Pancreas (tissue), 10 donors: ENCODE data around the gene PRSS37. TPM values are rescaled to one million over a fixed set of nuclear protein-coding genes. Genes with fewer than 3 reads are reported as not detected.
"Not testable (repeated sequence)": the region's sequence is repeated elsewhere in the genome, so short reads cannot be mapped to it uniquely, and the experiment has no call there.

Experiments used
- ATAC-seq, 4 donors: fragments of 200-7000 bp; cut with Tn5 transposase; one replicate each; pipeline versions ENCODE4 v1.8.0 to v1.9.1; 2020; ENCODE audit warnings: mild to moderate bottlenecking in 4 of 4, moderate library complexity in 4 of 4
- DNase-seq, 6 donors: peaks; one replicate each; pipeline ENCODE4 v3.0.0-alpha.2; 2020
- FAIRE-seq: peaks from 2 replicates; lab custom pipeline; 2012; peaks lifted over from hg19 to GRCh38; lab: Jason Lieb, UNC
- H3K27ac ChIP-seq, 4 donors: fragments of 200-600 bp; sonication (generic); 1 replicate in 3 of 4; 2 replicates in 1 of 4; pipeline versions ENCODE4 v1.5.0 to v1.8.0; 2020
- H3K27me3 ChIP-seq, 4 donors: fragments of 200-600 bp; one replicate each; pipeline ENCODE4 v1.8.0; 2021
- H3K36me3 ChIP-seq, 3 donors: fragments of 200-600 bp; sonication (generic) in 1 of 3; one replicate each; pipeline versions ENCODE4 v1.5.0 to v1.8.0; 2020 to 2021
- H3K4me1 ChIP-seq, 3 donors: fragments of 200-600 bp; one replicate each; pipeline ENCODE4 v1.8.0; 2021
- H3K4me3 ChIP-seq, 4 donors: fragments of 200-600 bp; sonication (generic) in 2 of 4; one replicate each; pipeline versions ENCODE4 v1.5.0 to v1.8.0; 2020 to 2021
- H3K9me3 ChIP-seq, 4 donors: fragments of 200-600 bp; one replicate each; pipeline ENCODE4 v1.8.0; 2021
- WGBS, 2 donors: extraction: QIAGEN DNeasy Blood & Tissue Kit; methylation state at CpG; one replicate each; pipeline ENCODE4 v1.1.7; 2013; 5-methylcytosine and 5-hydroxymethylcytosine counted together
- intact Hi-C, 3 donors: fragments of 100-400 bp; cut with DNase I; formaldehyde crosslinking; loops; one replicate each; pipeline versions ENCODE4 v1.11.1 to v1.14.2; 2022
- polyA plus RNA-seq, 2 donors: library from polyadenylated mRNA; stranded (reverse); fragments of 200-250 nt; gene quantifications; one replicate each; pipeline ENCODE4 v1.2.3, GENCODE V29; 2013
- total RNA-seq, 6 donors: library from RNA; stranded (reverse); fragmentation: NEBNext Ultra II Directional in 4 of 6; extraction: Animal tissue kit (Norgen Biotek cat#: 25700) in 4 of 6; gene quantifications; one replicate each; pipeline versions ENCODE4 v1.2.1 to v1.2.4, GENCODE V29; 2021 to 2023
- TF ChIP-seq, protein P1 (sequence below), 4 donors: fragments of 200-600 bp; sonication (generic) in 3 of 4; IDR thresholded peaks; one replicate each; pipeline versions ENCODE4 v1.5.0 to v1.8.0; 2021; ENCODE audit warnings: antibody characterized with exemption in 4 of 4
- donor health status: healthy with polysubstance abuse.
- donor health status: DM: no; HTN: no; CAD: no; lungs with moderate emphysema.
- donor health status: DM: no; HTN: no; CAD: no.
- donor health status: control.
- donor health status: control.
- donor health status: Bipolar disorder and iron deficiency.
- donor health status: DM: yes; HTN: yes; CAD: no.
- donor health status: DM: no; HTN: no; CAD: no.
- donor health status: DM: no; HTN: no; CAD: no.
- donor health status: DM: yes; HTN: yes; CAD: no.

PRSS37 gene
- total and polyA plus RNA-seq, 8 donors: not detected

DNA sequence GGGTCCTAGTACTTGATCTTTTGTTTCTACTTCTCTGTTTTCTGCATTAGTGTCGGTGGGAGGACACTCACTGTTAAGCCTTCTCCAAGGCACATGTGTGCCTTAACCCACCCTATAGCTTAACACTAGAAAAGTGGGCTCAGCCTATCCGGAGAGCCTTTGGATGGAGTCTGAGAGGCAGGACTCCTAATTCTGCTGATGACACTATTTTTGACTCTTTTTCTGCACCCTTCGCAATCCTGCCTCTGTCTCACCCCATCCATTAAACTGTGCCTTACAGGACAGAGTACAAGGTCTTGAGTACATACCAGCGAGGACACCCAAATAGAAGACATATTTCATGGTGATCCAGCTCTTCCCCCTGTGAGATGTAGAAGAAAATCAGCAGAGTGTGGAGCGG is 577 bp downstream of the PRSS37 start:
- FAIRE-seq (no peak), DNase-seq (no peak), ATAC-seq (no peak)
- no peak overlapping the region for H3K4me3 ChIP-seq
- WGBS, 2 donors: 95 to 98% methylated on average over 5 of the region's 5 CpGs
- TF ChIP-seq, protein P1, sequence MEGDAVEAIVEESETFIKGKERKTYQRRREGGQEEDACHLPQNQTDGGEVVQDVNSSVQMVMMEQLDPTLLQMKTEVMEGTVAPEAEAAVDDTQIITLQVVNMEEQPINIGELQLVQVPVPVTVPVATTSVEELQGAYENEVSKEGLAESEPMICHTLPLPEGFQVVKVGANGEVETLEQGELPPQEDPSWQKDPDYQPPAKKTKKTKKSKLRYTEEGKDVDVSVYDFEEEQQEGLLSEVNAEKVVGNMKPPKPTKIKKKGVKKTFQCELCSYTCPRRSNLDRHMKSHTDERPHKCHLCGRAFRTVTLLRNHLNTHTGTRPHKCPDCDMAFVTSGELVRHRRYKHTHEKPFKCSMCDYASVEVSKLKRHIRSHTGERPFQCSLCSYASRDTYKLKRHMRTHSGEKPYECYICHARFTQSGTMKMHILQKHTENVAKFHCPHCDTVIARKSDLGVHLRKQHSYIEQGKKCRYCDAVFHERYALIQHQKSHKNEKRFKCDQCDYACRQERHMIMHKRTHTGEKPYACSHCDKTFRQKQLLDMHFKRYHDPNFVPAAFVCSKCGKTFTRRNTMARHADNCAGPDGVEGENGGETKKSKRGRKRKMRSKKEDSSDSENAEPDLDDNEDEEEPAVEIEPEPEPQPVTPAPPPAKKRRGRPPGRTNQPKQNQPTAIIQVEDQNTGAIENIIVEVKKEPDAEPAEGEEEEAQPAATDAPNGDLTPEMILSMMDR (IDR thresholded peaks at IDR 0.05): no peak
- intact Hi-C loops: no loop called here
- no peaks in the 10 kb centered on the region for H3K36me3 ChIP-seq
- peaks cover 18 to 38% (median 25%) of the 10 kb centered on the region in 3 donors for H3K4me1 ChIP-seq
- H3K27ac ChIP-seq: peak overlapping the region in 1 of 4 donors; percentile 79
- H3K9me3 ChIP-seq: no peaks in the 10 kb centered on the region
- H3K27me3 ChIP-seq: no peaks in the 10 kb centered on the region

DNA sequence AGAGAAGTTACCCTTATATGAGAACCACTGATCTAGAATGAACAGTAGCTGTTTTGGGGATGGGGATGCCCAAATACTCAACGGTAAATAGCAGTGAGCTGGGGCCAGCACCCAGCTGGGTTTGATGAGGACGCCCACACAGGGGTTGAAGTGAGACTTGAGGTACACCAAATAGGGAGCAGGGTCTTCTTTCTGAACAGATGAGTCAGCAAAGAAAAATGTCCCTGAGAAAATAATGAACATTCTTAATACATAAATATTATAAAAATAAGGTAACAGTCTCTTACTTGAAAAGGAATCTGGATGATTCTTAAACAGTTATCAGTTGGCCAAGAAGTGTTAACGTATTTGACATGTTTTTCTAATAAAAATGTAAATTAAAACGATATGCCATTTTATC is 2.0 kb downstream of the PRSS37 start:
- no peaks in the 10 kb centered on the region for H3K36me3 ChIP-seq
- no peaks in the 10 kb centered on the region for H3K27me3 ChIP-seq
- TF ChIP-seq, protein P1 (IDR thresholded peaks at IDR 0.05): no peak
- no peak for DNase-seq
- ATAC-seq: no peak
- no peak for FAIRE-seq
- H3K4me1 ChIP-seq: peaks cover 14 to 28% (median 25%) of the 10 kb centered on the region in 3 donors
- WGBS, 2 donors: 83 to 85% methylated on average over 4 of the region's 4 CpGs
- intact Hi-C loops: no loop called here
- H3K9me3 ChIP-seq: no peaks in the 10 kb centered on the region
- H3K4me3 ChIP-seq: no peak overlapping the region
- no peak overlapping the region for H3K27ac ChIP-seq

DNA sequence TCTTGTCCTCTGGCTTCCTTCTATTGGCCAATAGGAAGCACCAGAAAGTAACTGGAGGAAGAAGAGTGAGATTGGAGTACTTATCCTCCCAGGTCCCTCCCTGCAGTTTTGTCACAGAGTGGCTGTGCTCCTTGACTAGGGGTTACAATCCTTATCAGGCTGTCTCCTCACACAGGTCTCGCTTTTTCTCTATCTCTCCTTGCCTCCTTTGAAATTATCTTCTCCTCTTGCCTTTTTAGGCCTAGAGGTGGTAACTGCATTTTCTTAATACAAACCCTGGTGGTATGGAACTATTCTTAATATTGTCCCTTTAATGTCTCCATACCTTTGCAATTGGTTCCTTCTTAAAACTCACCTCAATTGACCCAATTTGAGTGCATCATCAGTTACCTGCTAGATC is 2.7 kb downstream of the PRSS37 start:
- ATAC-seq (no peak), DNase-seq (no peak), FAIRE-seq (no peak)
- 96 to 100% methylated on average over 1 of the region's 1 CpG for WGBS, 2 donors
- intact Hi-C loops: no loop called here
- TF ChIP-seq, protein P1 (IDR thresholded peaks at IDR 0.05): no peak
- no peak overlapping the region for H3K27ac ChIP-seq
- H3K4me1 ChIP-seq: peaks cover 14 to 21% (median 20%) of the 10 kb centered on the region in 3 donors
- no peaks in the 10 kb centered on the region for H3K36me3 ChIP-seq
- no peak overlapping the region for H3K4me3 ChIP-seq
- H3K27me3 ChIP-seq: no peaks in the 10 kb centered on the region
- no peaks in the 10 kb centered on the region for H3K9me3 ChIP-seq

DNA sequence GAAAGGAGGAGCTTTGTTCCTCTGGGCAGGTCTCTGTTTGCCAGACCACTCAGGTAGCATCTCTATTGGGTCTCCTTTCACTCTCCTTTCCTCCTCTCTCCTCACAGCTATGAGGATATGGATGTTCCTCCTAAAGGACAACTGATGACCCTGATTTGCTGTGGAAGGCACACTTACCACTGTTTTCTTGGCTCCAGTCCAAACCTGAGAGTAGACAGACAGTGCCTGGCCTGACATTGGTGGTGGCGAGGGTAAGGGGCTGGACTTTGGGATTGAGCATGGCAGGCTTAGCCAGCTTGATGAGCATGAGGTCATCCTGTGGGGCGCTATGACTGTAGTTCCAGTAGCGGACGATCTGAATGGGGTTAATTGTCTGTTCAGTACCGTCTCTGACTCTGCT is 3.6 kb downstream of the PRSS37 start:
- DNase-seq (no peak), ATAC-seq (no peak), FAIRE-seq (no peak)
- H3K4me3 ChIP-seq: no peak overlapping the region
- no peaks in the 10 kb centered on the region for H3K27me3 ChIP-seq
- H3K4me1 ChIP-seq: peaks cover 13 to 14% (median 13%) of the 10 kb centered on the region in 3 donors
- no peaks in the 10 kb centered on the region for H3K36me3 ChIP-seq
- no peak overlapping the region for H3K27ac ChIP-seq
- intact Hi-C loops: no loop called here
- TF ChIP-seq, protein P1 (IDR thresholded peaks at IDR 0.05): no peak
- H3K9me3 ChIP-seq: no peaks in the 10 kb centered on the region
- 93 to 95% methylated on average over 5 of the region's 5 CpGs for WGBS, 2 donors

DNA sequence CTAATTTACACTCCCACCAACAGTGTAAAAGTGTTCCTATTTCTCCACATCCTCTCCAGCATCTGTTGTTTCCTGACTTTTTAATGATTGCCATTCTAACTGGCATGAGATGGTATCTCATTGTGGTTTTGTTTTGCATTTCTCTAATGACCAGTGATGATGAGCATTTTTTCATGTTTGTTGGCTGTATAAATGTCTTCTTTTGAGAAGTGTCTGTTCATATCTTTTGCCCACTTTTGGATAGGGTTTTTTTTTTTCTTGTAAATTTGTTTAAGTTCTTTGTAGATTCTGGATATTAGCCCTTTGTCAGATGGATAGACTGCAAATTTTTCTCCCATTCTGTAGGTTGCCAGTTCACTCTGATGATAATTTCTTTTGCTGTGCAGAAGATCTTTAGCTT is 18.9 kb downstream of the PRSS37 start:
- not testable (repeated sequence) for ATAC-seq, H3K9me3 ChIP-seq

More for the DNA sequence above, 18.9 kb downstream of the PRSS37 start:
- intact Hi-C loops, H3K27me3 ChIP-seq, DNase-seq, FAIRE-seq, H3K4me3 ChIP-seq, H3K36me3 ChIP-seq, H3K4me1 ChIP-seq, H3K27ac ChIP-seq: not testable (repeated sequence)
